ENCODE results near the gene MAP4K5. TPM values are rescaled to one million over a fixed set of nuclear protein-coding genes. Genes with fewer than 3 reads are reported as not detected.
"Not testable (repeated sequence)": the region's sequence is repeated elsewhere in the genome, so short reads cannot be mapped to it uniquely, and the experiment has no call there.

Gene MAP4K5
- total RNA-seq, 1 donor from 2014 or later: 19.1 TPM

DNA sequence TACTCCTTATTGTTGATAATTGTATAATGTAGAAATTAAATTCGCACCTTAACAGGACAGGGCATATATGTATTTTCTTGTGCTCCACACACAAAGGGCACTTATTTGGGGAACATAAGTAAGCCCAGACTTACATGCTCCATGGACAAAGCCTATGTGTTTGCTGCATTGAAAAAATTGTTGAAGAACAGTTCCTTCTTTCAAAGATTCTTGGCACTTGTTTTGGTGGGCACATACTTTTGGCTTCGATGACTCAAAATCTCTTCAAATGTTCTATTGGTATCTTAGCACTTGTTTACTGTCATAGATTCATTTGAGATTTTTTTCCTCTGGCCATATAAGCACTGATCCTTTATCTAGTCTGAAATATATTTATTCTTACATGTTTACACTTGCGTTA is 1.4 kb upstream of the MAP4K5 start:
- intact Hi-C loops (cut with DNase I): no loop called here
- no peak for DNase-seq (ENCODE audit: low spot score)

GRCh38 chr14:50533241-50533705 is 904 bp upstream of the MAP4K5 start:
- intact Hi-C loops (cut with DNase I): no loop called here
- DNase-seq (ENCODE audit: low spot score): no peak

DNA sequence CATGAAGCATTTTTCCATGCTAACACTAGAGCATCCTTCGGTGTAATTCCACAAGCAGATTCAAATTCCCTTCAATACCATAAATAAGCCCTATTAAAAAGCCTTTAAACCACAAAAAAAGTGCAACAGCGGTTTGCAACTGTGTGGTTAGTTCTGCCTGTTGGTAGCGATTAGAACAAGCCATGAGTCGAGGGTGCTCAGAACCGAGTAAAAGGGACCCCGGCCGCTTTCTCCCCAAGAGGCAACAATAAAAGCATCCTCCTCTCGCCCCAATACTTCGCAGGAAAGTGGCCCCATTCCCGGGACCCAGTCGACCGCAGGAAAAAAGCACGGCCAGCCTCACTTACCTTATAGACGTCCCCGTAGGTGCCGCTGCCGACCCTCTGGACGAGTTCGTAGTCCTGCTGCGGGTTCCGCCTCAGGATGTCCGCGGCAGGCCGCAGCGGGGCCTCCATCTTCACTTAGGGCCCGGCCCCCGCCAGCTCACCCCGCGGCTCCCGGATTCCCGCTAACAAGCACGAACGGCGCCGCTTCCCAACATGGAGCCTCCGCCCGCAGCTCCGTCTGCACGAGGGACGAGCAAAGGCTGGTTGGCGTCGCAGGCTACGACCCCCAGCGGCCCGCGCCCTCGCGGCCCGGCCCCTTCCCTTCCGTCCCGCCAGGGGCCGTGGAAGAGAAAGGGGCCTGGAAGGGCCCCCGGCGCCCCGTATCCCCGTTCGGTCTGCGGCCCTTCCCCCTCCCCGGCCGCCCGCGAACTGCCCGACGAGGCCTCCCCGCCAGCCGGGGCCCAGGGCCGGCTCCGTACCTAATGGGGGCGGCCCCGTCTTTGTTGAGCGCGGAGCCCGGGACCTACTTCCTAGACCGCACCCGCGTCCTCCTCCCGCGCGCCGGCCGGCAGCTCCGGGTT is 521 bp downstream of the MAP4K5 start:
- intact Hi-C loops (cut with DNase I): loop anchor here (1.0 kb wide), 2 partner anchors 190 to 212 kb away; no protein-coding TSS in a partner anchor
- DNase-seq (ENCODE audit: low spot score): peak; percentile 77

DNA sequence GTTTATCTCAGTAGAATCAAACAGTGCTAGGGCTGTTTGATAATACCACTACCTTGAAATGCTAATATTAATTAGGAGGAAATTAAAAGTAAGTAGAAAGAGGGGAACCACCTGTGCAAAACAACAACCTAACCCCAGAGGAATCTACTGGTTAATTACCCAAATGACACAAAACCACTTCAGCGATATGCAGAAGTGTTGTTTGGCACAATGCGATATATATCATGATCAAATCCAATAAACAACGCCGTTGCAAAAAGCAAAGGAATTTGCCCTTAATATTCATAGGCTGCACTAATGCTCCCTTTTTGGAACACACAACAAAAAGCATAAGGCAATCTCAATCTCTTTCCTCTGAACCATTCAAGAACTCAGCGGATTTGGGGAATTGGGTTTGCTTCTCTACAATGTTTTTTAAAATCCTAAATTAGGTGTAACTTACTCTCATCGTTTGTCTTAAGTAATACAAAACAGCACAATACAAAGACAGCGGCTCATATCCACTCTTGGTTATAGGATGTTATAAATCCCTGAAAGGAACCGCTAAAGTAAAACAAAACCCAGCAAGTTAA is 1.5 kb downstream of the MAP4K5 start:
- intact Hi-C loops (cut with DNase I): no loop called here

GRCh38 chr14:50530358-50530757 is 2.0 kb downstream of the MAP4K5 start:
- no peak for DNase-seq (ENCODE audit: low spot score)
- intact Hi-C loops (cut with DNase I): no loop called here

More for the DNA sequence above, 1.5 kb downstream of the MAP4K5 start:
- DNase-seq (ENCODE audit: low spot score): no peak

GRCh38 chr14:50529288-50530179 is 2.8 kb downstream of the MAP4K5 start:
- no peak for DNase-seq (ENCODE audit: low spot score)
- intact Hi-C loops (cut with DNase I): no loop called here

GRCh38 chr14:50528000-50528399 is 4.4 kb downstream of the MAP4K5 start:
- DNase-seq (ENCODE audit: low spot score): no peak
- intact Hi-C loops (cut with DNase I): no loop called here

GRCh38 chr14:50524731-50525515 is 7.4 kb downstream of the MAP4K5 start:
- intact Hi-C loops (cut with DNase I): no loop called here
- no peak for DNase-seq (ENCODE audit: low spot score)

GRCh38 chr14:50524060-50524459 is 8.3 kb downstream of the MAP4K5 start:
- intact Hi-C loops (cut with DNase I): no loop called here
- DNase-seq (ENCODE audit: low spot score): no peak

- intact Hi-C loops (cut with DNase I): no loop called here
- DNase-seq (ENCODE audit: low spot score): no peak
Measured at GRCh38 chr14:50523271-50524041, 8.9 kb downstream of the MAP4K5 start.

DNA sequence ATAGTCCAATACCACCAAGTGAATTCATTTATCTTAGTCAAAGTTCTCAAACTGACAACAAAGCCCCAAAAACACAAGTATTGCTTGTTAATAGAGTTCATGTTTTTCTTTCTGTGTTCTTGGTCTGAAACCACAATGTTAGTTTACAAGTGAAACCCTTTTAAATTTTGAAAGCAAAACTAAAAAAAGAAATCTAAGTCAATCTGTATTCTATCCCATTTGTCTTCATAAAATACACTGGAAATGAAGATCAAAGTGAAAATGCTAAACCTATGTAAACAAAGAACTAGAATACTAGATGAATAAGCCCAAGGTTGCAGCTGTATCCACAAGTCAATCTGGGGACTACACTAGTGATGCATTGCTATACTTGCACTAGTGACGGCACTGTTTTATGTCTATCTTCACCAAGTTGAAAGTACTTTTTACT is 10.4 kb downstream of the MAP4K5 start:
- intact Hi-C loops (cut with DNase I): no loop called here
- DNase-seq (ENCODE audit: low spot score): no peak

DNA sequence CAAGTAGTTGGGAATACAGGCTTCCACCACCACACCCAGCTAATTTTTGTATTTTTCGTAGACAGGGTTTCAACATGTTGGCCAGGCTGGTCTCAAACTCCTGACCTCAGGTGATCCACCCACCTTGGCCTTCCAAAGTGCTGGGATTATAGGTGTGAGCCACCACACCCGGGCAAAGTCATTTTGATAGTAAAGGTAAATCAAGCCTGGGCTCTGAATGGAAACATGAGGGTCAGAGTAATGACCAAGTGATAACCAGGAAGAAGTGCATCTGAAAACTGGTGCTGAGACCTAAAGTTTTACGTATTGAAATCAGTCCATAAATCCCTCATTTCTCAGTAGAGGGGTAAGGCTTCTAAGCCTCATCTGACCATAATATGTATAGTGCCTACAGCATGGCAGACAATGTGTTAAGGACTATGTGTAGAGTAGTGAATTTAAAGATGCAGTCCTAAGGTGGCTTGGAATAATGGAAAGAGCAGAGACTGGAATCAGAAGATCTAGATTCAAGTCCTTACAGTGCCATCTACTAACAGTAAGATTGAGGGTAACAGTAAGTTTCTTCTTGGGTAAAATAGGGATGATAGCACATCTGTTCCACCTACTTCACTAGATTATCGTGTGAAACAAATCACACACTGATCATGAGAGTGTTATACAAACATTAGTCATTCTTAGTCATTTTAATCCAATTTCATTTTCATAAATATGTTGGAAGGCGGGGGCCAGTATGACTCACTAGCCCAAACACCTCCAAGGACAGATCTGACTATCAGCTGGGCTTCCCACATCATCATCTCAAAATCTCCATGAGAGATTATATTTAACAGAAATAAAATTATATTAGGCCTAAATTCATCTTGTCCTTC is 11.2 kb downstream of the MAP4K5 start:
- intact Hi-C loops (cut with DNase I): no loop called here
- no peak for DNase-seq (ENCODE audit: low spot score)

GRCh38 chr14:50516091-50516490 is 16.3 kb downstream of the MAP4K5 start:
- intact Hi-C loops (cut with DNase I): no loop called here
- no peak for DNase-seq (ENCODE audit: low spot score)

DNA sequence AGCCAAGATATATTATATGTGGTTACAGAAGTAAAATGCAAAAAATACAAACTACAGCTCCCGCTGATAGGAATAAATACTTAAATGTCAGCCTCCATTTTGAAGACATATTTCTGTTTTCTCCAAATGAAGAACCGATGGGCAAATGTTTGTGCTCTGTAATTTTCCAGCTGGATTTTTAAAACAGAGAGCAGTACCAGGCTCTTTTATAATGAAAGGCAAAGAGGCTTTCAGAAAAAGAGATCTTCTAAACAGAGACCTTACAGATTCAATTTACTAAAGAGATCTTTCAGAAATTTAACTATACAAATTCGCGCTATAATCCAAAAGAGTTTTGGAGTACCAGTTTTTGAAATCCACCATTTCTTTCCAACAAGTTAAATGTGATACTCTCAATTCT is 19.9 kb downstream of the MAP4K5 start:
- DNase-seq (ENCODE audit: low spot score): no peak
- intact Hi-C loops (cut with DNase I): no loop called here

- DNase-seq (ENCODE audit: low spot score): no peak
- intact Hi-C loops (cut with DNase I): no loop called here
Measured at GRCh38 chr14:50510157-50510556, 22.2 kb downstream of the MAP4K5 start.

DNA sequence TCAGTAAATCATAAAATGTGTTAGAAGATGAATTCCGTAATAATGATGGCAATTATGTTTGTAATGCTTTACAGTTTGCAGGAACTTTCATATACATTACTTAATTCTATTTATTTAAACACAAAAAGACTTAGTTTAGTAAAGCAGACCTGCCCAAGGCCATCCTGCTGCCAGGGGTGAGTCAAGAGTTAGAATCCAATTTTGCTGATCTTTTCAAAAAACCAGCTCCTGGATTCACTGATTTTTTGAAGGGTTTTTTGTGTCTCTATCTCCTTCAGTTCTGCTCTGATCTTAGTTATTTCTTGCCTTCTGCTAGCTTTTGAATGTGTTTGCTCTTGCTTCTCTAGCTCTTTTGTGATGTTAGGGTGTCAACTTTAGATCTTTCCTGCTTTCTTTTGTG is 25.3 kb downstream of the MAP4K5 start:
- DNase-seq (ENCODE audit: low spot score); intact Hi-C loops (cut with DNase I): not testable (repeated sequence)

- DNase-seq (ENCODE audit: low spot score): no peak
- intact Hi-C loops (cut with DNase I): no loop called here
Measured at GRCh38 chr14:50501642-50502041, 30.7 kb downstream of the MAP4K5 start.

- intact Hi-C loops (cut with DNase I): no loop called here
- DNase-seq (ENCODE audit: low spot score): no peak
Measured at GRCh38 chr14:50497351-50497750, 35.0 kb downstream of the MAP4K5 start.

Data from cardiac septum (tissue), 1 donor.